GM21526 (cell line): ENCODE results near the gene KIF24.
"Not testable (repeated sequence)": the region's sequence is repeated elsewhere in the genome, so short reads cannot be mapped to it uniquely, and the experiment has no call there.

ENCODE experiments used
- ATAC-seq: cut with Tn5 transposase; IDR thresholded peaks from one replicate; pipeline ENCODE4 v1.9.1; 2021; ENCODE audit warnings: moderate library complexity; ENCODE audit not compliant: unreplicated experiment, low FRiP score

Gene KIF24

GRCh38 chr9:34328987-34329832 lies at the start of gene KIF24, which contains the start of gene NUDT2:
Gene KIF24 (minus strand): TSS chr9:34329268. CDS start chr9:34311346, 17,922 bp downstream.
Gene NUDT2 (plus strand): TSS chr9:34329569. CDS start chr9:34339040, 9,471 bp downstream.
- ATAC-seq: peak; percentile 92

DNA sequence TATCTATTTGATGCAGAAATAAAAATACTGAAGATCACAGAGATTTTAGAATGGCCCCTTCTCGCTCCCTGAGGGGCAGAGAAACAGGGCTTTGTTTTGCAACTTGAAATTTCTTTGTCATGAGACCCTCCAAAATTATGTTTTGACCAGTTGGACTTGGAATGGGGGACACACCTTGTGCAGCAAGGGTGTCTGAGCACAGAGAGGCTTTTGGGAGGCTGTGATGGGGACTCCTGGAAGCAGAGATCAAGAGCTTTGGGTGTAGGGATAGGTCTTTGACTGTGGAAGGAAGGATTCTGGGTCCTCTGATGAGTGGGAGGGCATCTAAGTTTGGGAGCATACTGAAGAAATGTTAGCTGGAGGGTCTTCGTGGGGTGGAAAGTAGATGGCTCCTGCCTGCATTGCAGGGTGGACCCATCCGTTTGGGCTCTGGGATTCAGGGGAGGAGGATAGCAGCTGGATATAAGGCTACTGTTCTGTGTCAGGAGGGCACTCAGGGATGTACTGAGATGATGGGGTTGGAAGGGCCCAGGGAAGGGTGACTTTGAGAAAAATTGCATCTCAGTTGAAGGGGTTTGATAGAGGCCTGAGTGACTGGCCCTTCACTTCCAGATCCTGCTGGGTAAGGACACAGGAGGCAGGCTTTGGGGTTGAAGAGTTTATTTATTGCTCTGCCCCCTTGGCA lies 49.5 kb upstream of the KIF24 start:
- no peak for ATAC-seq

DNA sequence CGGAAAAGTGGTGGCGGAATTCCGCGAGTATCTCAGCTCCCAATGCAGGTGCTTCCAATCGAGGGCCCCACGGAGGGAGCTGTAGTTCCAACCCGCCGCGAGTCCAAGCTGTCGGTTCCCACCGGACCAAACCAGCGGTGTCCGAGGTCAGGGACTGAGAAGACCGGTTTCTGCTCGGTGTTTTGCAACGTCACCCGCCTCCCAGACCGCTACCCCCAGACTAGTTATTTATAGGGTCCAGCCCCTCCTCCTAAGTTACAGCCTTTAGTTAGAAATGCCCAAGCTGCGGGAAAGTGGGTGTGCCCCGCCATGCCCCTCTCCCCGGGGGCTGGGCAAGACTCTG lies 48.3 kb upstream of the KIF24 start:
- no peak for ATAC-seq

DNA sequence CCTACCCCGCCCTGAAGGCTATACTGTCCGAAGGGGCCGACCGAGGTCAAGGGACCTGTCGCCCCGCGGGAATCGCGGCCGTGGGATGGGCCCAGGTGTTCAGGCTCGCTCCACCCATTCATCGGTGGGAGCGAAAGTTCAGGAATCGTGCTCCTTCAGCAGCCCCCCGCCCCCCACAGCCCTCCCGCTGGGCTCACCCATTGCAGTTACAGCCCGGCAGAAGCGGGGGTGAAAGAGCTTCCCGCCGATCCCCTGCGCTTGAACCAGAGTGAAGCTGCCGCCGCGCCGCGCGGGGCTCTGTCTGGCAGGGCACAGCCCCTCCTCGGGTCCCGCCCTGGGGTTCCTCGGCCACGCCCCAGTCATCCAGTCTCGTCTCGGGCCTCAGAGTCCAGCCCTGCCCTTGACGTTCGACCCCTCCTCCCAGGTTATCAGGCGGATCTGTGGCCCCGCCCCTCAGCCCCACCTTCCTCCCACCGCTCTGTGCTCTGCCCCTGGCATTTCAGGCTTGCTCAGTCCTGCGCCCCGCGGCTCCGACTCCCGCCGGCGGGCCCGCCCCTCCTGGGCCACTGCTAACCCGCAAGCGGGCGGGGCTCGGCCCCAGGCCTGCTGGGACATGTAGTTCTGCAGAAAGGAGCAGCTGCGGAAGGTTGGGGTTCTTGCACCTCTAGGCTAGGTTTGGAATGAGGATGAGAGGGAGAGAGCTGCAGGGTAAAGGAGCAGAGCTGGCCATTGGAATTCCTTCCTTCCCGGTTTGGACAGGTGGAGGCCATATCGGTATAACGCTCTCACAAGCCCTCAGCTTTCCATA lies 47.7 kb upstream of the KIF24 start, which contains the start of gene MYORG:
Gene MYORG (minus strand): TSS at position 303 of the 808 bp plus-strand sequence. CDS start 3,955 bp downstream, outside the sequence.
- ATAC-seq: peak; percentile 80

DNA sequence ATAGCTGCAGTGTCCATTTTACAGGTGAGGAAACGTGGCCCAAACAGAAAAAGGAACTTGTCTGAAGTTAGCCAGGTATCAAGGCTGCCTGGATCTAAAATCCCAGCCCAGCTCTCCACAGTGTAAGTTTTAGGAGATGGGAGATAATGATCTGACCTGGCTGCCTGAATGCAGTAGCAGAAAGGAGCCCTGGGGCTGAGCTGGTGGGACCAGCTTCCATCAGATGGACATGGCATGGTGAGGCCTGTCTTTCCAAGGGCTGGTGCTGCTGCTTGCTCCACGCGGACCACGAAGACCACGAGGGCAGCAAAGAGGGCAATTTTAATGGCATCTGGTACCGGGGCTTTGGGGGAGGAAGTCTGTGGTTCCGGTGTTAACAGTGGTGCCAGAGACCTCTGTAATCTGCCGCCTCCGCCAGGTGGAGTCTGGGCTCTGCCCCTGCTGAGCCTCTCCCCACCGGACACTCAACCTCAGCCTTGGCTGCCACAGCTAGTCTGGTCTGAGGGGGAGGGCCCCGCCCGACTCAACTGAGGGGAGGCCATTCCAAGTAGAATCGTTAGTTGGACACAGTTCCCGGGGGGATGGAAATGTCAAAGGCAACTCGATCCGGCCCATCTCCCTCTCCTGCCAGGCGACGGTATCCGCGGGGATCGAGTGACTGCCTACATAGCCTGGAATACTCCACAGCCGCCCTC lies 47.0 kb upstream of the KIF24 start:
- no peak for ATAC-seq

DNA sequence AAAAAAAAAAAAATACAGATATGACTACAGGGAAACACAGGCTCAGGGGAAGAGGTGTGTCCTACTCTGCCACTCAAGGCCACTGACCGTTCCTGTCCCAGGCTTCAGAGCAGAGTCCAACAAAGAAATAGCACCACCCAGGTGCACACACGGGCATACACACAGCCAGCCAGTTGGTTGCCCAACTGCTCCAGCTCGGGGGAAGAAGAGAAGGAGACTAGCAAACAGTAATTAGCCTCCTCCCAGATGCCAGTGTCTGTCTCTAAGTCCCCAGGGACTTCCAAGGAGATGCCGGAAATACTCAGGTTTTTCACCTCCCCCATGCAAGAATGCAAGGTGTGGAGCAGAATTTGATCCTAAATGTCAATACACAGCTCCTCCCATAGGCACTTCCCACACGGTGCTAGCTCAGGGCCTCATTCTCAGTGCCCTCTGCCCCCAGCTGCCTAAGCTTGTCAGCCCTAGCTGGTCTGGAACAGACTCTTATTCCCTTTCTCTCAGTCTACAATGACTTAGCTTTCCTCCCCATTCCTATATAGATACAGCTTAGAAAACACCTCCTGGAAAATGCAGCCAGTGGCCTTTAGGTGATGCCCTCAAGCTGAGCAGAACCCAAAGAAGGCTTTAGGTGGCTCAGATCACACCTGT lies 46.0 kb upstream of the KIF24 start:
- ATAC-seq: no peak

- no peak for ATAC-seq
These were observed 45.3 kb upstream of the KIF24 start for GRCh38 chr9:34374339-34374738.

DNA sequence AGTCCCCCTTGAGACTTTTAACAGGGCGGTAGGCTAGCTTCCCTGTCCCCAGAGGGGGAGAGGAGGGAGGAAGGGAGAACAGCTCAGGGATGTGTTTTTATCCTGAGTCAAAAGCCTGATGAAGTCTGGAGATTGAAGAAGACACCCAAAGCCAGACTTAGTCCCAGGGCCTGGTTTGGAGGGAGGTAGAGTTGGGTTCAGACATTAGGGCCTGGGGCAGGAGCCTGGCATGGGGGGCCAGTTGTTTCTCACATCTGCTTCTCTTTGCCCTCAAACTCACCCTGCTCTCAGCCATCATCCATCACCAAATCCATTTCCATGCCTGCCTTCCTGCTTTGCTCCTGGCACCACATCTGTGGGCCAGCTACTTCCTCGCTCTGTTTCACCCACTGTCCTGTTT lies 44.7 kb upstream of the KIF24 start:
- no peak for ATAC-seq

DNA sequence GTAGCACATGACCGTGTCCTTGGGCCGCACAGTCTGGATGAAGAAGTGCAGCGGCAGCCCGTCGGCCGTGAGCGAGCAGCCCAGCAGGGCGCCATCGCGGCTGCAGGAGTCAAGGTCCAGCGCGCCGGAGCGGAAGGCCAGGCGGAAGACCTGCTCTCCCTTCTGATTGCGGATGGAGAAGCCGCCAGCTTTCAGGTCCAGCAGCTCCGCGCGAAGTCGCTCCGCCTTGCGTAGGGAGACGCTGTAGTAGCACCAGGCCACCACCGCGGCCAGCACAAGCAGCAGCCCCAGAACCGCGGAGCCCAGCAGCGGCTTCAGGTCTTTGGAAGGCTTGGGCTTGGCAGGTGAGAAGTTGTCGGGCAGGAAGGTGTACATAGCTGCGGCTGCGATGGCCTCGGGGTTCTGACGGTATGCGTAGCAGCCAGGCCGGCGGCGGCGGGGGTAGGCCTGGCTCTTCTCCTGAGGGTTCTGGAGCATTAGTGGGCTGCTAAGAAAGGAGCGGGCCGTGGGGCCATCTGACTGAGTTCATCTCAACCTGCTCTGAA lies 43.5 kb upstream of the KIF24 start:
- ATAC-seq: no peak

- ATAC-seq: no peak
These were observed 42.9 kb upstream of the KIF24 start for GRCh38 chr9:34371886-34372466.

DNA sequence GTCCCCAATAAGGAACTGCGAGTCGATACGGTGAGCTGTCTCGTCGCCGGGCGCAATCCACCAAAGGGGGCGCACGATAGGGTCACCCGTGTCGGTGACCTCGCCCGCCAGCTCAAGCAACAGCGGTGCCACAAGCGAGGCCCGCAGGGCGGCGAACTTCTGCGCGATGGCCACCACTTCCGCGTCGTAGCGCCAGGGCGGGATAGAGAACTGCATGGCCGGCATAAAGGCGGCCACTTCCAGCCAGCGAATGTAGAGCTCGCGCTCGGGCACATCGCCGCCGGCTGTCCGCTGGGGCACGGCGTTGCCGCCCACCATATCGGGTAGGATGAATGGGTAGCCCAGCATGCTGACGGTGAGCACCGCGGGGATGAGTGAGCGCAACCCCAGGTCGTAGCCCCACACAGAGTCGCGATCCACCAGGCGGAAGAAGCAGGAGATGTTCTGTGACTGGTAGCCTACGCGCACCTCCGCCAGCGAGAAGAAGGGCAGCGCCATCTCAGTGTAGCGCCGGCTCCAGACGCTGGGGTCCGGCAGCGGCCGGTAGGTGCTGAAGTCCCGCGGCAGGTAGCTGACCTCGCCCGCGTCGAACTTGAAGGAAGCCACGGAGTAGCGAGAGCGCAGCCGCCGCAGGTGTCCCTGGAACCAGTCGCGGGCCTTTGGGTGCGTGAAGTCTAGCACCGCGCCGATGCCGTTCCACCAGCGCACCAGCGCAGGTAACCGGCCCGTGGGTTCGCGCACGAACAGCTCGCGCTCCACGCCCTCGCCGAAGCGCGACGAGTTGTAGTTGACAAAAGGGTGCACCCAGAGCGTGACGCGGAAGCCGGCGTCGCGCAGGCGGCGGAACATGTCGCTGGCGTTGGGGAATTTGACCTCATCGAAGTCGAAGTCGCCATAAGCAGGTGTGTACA lies 42.2 kb upstream of the KIF24 start:
- ATAC-seq: no peak

DNA sequence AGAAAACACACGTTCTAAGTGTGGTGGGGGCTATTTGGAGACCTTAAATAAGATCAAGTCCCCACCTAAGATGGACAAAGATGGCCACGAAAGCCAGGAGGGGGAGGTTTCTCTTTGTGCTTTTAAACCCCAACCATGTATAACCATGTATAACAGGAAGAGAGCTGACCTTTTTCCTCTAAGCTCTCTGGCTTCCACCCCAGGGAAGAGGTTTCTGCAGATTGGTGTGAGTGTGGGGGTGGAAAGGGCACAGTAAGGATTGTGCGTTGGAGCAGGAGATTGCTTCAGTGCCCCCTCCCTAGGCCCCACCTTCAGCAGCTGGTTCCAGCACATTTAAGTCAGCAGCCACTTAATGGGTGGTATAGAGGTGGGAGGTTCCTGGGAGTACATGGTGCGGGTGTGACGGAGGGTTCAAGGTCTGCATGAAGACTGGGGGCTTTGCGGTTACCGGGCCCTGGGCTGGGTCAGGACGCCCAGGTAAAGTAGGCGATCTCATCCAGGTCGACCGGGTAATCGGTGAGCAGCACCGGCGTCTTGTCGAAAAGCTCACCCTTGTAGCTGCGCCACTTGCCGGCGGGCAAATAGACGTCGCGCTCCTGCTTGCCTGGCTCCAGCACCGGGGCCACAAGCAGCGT lies 41.4 kb upstream of the KIF24 start:
- no peak for ATAC-seq

DNA sequence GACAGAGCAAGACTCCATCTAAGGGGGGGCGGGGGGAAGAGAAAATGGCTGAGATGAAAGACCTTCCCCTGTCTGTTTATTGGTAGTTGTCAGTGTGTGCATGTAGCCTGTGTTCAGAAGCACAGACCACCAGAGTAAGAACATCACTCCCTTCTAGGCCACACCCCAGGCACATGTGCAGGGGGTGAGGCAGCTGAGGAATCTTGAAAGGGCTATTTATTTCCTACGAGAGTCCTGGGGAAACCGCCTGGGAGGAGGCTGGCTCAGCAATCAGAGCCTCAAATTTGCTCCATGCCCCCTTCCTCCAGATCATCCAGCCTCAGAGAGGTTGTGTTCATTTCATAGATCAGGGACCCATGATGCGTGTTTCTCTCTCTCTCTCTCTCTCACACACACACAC lies 40.6 kb upstream of the KIF24 start:
- no peak for ATAC-seq

DNA sequence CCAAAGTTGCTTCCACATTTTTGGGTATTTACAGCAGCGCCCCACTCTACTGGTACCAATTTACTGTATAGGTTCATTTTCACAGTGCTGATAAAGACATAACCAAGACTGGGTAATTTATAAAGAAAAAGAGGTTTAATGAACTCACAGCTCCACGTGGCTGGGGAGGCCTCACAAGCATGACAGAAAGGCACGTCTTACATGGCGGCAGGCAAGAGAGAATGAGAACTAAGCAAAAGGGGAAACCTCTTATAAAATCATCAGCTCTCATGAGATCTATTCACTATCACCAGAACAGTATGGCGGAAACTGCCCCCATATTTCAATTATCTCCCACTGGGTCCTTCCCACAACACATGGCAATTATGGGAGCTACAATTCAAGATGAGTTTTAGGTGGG lies 39.7 kb upstream of the KIF24 start:
- ATAC-seq: not testable (repeated sequence)

- ATAC-seq: not testable (repeated sequence)
These were observed 38.8 kb upstream of the KIF24 start for GRCh38 chr9:34367751-34368410.

- no peak for ATAC-seq
These were observed 37.3 kb upstream of the KIF24 start for GRCh38 chr9:34366365-34366764.

DNA sequence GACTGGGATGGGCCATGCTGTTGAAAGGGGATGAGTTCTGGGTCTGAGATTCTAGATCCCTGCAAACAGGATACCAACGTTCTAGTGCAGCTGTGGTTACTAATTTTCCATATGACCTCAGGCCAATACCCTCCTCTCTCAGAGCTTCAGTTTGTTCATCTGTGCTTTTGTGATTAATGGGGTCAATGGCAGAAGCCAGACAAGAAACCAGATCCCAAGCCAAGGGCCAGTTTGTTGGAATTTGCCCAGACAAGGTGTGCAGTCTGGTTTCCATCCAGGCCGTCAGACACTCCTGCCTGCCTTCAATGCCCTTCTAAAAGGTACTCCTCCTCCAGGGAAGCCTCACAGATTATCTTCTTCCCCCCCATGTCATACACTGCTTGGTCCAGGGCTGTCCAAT lies 36.2 kb upstream of the KIF24 start:
- no peak for ATAC-seq
